ENCODE measurements around the gene MACF1.
"Not testable (repeated sequence)": the region's sequence is repeated elsewhere in the genome, so short reads cannot be mapped to it uniquely, and the experiment has no call there.

The MACF1 gene

DNA sequence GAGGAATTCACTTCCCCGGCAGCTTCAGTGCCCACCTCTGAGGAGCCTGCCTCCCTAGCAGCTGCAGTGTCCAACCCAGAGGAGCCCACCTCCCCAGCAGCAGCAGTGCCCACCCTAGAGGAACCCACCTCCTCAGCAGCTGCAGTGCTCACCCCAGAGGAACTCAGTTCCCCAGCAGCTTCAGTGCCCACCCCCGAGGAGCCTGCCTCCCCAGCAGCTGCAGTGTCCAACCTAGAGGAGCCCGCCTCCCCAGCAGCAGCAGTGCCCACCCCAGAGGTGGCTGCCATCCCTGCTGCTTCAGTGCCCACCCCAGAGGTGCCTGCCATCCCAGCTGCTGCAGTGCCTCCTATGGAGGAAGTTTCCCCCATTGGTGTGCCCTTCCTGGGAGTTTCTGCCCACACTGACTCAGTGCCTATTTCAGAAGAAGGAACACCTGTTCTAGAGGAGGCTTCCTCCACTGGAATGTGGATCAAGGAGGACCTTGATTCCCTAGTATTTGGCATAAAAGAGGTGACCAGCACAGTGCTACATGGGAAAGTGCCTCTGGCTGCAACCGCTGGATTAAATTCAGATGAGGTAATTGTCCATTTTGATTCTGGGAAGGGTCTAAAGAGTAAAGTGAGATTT, 209.5 kb downstream of the MACF1 start:
- no peak for DNase-seq (ENCODE audit: low read depth in 2 of 2)

DNA sequence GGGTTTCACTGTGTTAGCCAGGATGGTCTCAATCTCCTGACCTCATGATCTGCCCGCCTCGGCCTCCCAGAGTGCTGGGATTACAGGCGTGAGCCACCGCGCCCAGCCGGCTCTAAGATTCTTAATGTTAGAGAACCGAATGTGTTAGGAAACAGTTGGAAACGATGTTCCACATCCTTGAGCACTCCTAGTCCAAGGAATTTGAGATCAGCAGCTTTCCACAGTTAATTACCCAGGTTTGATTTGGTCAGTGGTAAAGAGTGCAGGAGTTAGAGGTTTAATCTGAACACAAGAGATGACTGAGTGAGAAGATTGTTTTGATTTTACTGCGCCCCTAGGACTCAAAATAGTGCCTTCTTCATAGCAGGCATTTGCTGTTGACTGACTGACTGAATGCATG, 211.1 kb downstream of the MACF1 start:
- no peak for DNase-seq (ENCODE audit: low read depth in 2 of 2)

DNA sequence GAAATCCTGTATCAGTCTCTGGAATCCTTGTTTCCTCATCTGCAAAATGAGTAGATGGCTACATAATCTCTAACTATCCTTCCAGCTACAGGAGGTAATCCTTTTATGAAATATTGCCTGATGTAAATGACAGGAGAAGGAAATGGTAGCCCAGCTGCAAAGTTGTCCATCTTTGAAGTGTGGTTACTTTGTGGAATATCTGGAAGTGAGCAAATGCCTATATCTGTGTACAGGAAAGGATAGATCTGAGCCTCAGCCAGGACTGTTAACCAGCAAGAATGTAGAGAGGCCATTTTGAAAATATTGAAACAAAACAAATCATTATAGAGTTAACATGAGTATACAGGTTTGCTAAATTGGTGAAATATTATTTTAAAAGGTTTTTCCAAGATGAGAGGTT, 212.1 kb downstream of the MACF1 start:
- DNase-seq (ENCODE audit: low read depth in 2 of 2) = no peak

DNA sequence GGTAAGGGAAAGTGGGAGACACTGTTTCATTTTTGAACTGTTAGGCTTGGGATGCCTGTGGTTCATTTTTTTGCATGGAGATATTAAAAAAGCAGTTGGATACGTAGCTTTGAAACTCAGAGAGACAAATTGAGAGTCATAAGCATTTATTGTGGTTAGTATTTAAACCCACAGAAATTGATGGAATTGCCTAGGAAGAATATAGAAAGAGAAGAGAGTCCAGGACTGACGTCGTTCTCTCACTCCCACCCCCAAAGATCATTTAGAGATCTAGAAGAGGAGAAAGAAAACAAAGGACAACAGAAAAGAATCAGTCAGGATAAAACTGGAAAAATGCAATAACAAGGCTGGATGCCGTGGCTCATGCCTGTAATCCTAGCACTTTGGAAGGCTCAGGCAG, 213.7 kb downstream of the MACF1 start:
- DNase-seq (ENCODE audit: low read depth in 2 of 2) = no peak

DNA sequence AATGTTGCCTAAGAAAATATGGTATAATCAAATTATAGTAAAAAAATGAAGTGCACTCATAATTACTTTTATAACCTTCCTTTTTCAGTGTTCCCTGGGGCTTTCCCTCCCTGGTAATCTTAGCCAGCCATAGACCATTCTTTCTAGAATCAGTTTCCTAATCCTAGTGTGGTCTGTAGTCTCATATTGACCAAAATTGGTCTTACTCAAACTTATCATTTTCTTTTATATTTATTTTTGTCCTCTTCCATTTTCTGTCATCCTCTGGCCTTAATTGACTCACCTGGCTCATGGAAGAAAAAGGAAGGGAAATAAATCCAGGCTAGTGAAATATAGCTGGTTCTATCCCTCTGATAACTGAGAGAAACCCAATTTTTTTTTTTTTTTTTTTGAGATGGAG, 216.0 kb downstream of the MACF1 start:
- no peak for DNase-seq (ENCODE audit: low read depth in 2 of 2)

DNA sequence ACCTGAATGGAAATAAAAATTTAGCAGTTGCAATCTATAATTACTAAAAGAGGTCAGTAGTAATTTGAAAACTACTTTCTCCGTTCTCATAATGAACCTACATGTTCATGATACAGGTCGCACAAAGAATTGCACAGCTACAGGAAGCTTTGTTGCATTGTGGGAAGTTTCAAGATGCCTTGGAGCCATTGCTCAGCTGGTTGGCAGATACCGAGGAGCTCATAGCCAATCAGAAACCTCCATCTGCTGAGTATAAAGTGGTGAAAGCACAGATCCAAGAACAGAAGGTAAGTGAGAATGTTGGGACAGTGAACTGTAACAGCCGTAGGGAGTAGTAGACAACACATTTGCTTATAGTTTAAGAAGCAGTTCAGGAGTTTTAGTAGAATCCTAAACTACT, 218.1 kb downstream of the MACF1 start:
- DNase-seq (ENCODE audit: low read depth in 2 of 2) = no peak

DNA sequence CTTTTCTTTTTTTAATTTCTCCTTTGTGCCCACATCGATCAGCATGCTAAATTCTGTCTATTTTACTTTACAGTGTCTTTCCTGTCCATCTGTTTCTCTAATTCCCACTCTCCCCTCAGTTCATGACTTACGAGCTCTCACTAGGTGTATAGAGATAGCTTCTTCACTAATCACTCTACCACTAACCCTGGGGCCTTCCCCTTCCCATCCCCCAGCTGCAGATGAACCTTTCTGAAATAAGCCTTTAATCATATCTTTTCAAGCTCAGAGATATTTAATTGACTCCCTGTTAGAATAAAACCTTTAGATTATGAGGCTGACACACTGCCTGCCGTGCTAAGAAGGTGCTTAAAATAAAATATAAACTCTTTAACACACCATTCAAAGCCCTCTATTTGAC, 220.7 kb downstream of the MACF1 start:
- no peak for DNase-seq (ENCODE audit: low read depth in 2 of 2)

DNA sequence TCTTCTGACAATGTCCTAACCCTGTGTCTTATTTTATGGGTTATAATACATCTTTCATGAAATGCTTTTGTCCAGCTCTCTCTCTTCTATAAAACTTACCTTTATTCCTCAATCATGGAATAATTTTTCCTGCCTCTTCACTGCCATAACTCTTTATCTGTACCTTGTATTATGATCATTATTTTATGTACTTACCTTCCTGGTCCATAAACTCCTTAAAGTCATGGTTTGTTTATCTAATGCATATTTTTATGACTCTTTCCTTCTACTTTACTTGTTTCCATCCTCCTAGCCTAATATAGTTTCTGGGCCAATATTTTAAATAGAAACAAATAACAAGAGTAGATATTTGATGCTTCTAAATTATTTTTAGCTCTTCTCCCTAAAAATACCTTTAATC, 221.1 kb downstream of the MACF1 start:
- no peak for DNase-seq (ENCODE audit: low read depth in 2 of 2)

DNA sequence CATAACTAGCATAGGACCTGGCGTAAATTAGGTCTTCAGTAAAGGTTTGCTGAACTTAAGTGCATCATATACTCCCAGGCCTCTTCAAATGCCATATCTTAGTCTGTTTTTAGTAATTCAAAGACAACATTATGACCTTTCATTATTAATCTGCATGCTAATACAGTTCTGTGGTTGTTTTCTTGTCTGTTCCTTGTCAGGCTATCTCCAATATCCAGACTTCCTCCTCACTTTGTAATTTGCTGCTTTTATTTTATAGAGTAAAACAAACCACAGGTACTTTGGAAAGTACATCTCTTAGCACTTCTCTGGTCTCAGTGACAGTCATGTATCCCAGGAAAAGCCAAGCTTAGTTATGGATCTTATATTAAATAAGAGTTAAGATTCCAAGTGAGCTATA, 221.9 kb downstream of the MACF1 start:
- DNase-seq (ENCODE audit: low read depth in 2 of 2) = no peak

DNA sequence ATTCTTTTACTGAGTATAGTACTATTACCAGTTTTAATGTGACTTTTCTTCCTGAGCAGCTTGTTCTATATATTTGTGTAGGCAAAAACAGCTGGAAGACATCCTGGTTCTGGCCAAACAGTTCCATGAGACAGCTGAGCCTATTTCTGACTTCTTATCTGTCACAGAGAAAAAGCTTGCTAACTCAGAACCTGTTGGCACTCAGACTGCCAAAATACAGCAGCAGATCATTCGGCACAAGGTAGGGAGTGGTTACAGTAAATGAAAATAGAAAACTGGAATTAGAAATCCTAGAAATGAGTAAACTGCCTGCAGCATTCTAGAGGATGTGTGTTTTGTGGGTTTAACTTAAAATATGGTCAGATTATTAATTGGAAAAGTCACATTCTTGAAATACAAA, 222.9 kb downstream of the MACF1 start:
- DNase-seq (ENCODE audit: low read depth in 2 of 2) = no peak

DNA sequence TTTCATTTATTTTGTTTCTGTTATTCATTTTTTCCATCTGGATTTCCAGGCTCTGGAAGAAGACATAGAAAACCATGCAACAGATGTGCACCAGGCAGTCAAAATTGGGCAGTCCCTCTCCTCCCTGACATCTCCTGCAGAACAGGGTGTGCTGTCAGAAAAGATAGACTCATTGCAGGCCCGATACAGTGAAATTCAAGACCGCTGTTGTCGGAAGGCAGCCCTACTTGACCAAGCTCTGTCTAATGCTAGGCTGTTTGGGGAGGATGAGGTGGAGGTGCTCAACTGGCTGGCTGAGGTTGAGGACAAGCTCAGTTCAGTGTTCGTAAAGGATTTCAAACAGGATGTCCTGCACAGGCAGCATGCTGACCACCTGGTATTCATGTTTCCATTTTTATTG, 223.4 kb downstream of the MACF1 start:
- DNase-seq (ENCODE audit: low read depth in 2 of 2) = no peak

DNA sequence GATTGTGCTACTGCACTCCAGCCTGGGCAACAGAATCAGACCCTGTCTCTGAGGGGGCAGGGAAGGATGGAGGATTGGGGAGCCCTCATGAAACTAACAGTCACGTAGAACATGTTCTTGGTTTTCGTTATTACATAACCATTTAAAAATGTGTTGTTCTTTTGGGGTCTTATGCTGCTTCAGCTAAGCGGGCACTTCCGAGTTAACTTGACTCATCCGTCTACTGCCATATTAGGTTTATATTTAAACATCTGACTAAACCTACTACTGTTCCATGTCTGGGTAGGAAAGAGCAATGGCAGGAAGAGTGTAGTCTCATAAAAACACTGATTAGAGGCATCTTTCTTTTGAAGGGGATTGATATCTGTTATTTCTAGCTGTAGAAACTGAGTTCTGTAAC, 227.4 kb downstream of the MACF1 start:
- no peak for DNase-seq (ENCODE audit: low read depth in 2 of 2)

DNA sequence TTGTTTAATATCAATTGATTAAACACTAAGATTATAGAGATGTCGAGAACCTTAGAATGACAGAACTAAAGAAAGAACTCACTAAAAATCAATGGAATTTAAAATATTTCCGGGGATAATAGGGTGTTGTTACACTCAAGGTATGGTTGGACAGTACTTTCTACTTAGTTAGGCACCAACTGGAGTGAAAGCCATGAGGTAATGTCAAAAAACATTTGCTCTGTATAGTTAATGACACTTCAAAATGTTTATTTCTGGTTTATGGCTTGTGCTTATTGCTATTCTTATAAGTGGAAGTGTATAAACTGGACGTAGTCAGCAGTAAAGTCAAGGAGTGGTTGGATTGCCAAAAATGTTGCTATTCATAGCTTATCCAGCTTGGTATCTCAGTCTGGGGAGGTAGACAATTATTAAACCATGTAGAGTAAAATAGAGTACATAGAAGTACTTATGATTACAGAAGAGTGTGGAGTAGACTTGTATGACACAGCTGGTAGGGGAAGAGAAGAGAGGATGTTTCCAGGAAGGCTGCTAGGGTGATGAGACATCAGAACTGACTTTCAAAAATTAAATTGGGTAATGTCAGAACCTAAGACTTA, 230.4 kb downstream of the MACF1 start:
- DNase-seq (ENCODE audit: low read depth in 2 of 2) = no peak

DNA sequence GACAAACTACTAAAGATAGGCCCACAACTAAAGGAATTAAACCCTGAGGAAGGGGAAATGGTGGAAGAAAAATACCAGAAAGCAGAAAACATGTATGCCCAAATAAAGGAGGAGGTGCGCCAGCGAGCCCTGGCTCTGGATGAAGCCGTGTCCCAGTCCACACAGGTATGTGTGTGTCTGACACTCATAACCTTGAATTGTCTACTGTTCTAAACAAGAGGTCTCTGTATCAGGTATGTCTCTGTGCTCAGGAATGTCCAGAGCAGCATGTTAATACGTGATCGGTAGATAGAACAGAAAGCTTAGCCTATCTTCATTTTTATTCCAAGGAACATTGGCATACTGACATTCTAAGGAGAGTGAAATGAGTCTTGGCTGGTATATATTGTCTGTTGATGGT, 231.1 kb downstream of the MACF1 start:
- no peak for DNase-seq (ENCODE audit: low read depth in 2 of 2)

DNA sequence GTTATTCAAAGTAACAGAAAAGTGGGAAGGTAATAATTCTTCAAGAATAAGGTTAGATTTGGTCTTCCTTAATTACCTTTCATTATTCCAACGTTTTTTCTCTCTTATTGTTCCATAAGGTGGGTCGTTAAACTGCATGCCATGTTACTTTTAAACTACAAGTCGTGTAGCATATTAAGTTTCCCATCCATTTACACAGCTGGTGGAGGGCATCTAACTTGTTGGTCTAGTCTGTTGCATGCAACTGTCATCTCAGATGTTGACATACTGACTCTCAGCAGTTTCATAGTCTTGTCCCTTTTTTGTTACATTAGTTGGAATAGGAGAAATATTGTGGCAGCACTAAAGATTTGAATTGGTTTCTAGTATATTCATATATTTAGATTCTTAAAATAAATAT, 232.3 kb downstream of the MACF1 start:
- no peak for DNase-seq (ENCODE audit: low read depth in 2 of 2)

DNA sequence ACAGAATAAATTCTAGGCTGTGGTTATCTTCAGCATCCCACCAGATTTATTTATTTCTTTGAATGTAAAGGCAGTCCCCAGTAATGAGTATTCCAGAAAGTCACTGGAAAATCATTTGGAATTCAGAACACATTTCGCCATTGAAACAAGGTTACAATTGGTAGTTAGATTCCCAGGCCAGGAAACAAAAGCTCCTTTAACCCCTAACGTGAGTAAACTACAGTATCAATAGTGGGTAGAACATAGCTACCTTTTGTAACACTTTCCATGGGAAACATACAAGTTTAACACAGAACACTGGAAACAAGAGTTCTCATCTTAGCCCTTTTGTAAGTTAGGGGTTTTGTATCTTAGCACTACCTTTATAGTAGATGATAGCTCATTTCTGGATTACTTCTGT, 233.5 kb downstream of the MACF1 start:
- DNase-seq (ENCODE audit: low read depth in 2 of 2) = no peak

DNA sequence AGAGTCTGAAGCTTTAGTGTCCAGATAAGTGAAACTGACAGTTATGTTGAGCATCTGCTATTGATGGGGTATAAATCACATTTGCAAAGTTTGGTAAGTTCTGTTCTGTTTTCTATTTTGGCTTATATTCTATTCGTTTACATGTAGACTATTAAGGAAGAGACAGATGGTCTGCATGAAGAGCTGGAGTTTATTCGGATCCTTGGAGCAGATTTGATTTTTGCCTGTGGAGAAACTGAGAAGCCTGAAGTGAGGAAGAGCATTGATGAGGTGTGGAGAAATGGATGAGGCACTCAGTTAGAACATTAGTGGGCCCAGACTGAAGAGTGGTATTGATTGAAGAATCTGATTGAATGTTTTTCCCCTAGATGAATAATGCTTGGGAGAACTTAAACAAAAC, 236.4 kb downstream of the MACF1 start:
- DNase-seq (ENCODE audit: low read depth in 2 of 2) = no peak

DNA sequence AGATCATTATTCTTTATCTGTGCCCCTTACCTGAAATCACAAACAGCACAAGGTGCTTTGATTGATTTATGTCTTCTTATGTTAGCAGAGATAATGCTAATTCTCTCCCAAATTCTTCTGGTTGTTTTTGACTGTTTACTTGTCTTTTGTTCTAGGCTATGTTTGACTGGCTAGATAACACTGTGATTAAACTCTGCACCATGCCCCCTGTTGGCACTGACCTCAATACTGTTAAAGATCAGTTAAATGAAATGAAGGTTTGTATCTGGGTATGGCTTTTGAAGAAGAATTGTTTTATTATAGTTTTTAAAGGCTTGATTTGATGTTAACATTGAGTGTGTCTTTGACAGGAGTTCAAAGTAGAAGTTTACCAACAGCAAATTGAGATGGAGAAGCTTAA, 237.3 kb downstream of the MACF1 start:
- no peak for DNase-seq (ENCODE audit: low read depth in 2 of 2)

DNA sequence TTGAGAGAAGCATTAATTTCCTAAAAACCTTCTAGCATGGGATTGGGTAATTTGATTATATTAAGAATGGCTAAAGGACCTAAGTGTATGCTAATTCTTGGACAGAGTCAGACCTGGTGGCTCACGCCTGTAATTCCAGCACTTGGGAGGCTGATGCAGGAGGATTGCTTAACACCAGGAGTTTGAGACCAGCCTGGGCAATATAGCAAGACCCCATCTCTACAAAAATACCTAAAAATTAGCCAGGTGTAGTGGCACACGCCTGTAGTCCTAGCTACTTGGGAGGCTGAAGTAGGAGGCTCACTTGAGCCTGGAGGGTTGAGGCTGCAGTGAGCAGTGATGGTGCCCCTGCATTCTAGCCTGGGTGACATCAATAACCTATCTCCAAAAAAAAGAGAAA, 241.1 kb downstream of the MACF1 start:
- DNase-seq (ENCODE audit: low read depth in 2 of 2) = no peak

DNA sequence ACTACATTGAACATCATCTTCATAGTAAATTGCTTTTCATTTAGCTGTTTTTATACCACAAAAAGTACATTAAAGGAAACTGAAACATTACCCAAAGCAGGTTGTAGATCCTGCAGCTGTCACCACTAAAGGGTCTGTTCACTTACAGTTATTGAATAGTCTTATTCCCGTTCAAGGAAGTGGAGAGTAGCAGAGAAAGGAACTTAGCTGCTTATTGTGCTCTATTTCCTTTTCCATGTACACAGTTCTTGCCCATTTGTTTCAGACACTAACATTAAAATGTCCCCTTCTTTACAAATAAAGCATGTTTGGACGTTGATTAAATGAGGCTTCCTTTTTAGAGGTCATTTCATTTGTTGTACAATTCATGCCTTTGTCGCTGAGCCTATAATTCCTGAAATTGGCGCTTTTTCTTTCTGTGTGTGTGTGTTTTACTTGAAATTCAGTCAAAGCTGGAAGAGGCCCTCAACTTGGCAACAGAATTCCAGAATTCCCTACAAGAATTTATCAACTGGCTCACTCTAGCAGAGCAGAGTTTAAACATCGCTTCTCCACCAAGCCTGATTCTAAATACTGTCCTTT, 242.6 kb downstream of the MACF1 start:
- DNase-seq (ENCODE audit: low read depth in 2 of 2) = no peak

DNA sequence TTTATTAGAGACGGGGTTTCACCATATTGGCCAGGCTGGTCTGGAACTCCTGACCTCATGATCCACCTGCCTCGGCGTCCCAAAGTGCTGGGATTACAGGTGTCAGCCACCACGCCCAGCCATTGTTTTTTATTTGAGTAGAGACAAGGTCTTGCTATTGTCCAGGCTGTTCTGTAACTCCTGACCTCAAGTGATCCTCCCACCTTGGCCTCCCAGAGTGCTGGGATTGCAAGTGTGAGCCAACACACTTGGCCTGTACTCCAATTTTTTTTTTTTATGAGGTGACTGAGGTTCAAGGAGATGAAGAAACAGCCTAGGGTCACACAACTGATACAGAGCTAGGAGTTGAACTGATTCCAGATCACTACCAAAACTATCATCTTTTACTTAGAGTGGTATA, 245.5 kb downstream of the MACF1 start:
- DNase-seq (ENCODE audit: low read depth in 2 of 2) = not testable (repeated sequence)

DNA sequence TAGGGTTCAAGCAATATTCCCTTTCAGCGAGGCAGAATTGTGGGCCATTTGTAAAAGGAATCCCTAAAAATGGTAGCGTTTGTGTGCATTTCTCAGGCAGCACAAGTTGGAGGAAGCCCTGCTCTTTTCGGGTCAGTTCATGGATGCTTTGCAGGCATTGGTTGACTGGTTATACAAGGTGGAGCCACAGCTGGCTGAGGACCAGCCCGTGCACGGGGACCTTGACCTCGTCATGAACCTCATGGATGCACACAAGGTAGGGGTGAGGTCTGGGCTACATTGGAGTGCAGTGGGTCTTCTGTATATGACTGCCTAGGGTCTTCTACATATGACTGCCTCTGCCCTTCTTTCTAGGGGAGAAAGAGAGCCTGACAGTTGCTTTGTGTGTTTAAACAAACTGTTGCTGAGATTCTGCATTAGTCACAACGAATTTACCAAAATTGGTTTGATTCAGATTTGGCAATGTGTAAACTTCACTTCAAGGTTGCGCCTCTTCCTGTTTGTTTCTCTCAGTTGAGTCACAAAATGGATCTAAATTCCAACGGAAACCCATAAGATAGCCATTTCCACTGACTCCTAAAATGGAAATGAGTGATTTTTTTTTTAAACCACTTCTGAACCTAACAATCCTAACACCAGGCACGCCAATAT, 246.6 kb downstream of the MACF1 start:
- DNase-seq (ENCODE audit: low read depth in 2 of 2) = no peak

DNA sequence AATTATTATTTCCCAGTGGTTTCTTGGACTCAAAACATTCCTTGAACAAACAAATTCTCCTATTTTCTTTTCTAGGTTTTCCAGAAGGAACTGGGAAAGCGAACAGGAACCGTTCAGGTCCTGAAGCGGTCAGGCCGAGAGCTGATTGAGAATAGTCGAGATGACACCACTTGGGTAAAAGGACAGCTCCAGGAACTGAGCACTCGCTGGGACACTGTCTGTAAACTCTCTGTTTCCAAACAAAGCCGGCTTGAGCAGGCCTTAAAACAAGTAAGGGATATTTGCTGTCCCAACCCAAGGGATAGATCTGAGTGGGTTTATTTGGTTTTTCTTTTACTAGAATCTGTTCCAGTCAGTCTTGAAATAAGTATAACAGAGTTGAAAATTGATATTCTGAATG, 247.6 kb downstream of the MACF1 start:
- DNase-seq (ENCODE audit: low read depth in 2 of 2) = no peak

All from activated CD4-positive, alpha-beta T cell treated with anti-CD3 and anti-CD28 coated beads for 24 hours (primary cell).